ENCODE measurements around the gene TBX21. TPM values are rescaled to one million over a fixed set of nuclear protein-coding genes. Genes with fewer than 3 reads are reported as not detected.

Gene TBX21
- total and polyA plus RNA-seq, 11 donors = 0.07 to 3.2 (median 0.21) TPM; not detected in 2

DNA sequence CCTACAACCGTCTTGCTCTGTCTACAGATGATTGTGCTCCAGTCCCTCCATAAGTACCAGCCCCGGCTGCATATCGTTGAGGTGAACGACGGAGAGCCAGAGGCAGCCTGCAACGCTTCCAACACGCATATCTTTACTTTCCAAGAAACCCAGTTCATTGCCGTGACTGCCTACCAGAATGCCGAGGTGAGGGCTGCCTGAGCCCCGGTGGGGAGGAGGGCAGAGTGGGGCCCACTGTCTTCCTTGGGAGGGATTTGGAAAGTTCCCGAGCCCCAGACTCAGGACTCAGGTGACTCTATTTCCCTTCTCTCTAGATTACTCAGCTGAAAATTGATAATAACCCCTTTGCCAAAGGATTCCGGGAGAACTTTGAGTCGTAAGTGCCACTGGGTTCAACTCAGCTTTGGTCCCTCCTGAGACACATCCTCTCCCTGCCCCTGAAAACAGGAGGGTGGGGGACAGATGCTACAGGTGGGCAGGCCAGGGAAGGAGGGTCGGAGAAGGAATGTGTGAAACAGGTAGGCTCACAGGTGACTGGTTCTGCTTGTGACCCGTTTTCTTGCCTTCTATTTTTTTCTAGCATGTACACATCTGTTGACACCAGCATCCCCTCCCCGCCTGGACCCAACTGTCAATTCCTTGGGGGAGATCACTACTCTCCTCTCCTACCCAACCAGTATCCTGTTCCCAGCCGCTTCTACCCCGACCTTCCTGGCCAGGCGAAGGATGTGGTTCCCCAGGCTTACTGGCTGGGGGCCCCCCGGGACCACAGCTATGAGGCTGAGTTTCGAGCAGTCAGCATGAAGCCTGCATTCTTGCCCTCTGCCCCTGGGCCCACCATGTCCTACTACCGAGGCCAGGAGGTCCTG is 11.4 kb downstream of the TBX21 start:
- no peak overlapping the region for H3K4me3 ChIP-seq
- H3K4me1 ChIP-seq = peaks cover 0 to 9% (median 0%) of the 10 kb centered on the region in 12 donors
- intact Hi-C loops (cut with DNase I) = no loop called here
- ATAC-seq (no peak), DNase-seq (no peak)
- no peaks in the 10 kb centered on the region for H3K9me3 ChIP-seq
- H3K27me3 ChIP-seq = peaks cover 4 to 65% (median 24%) of the 10 kb centered on the region in 9 donors
- 54 to 62% (median 55%) methylated on average over 21 to 22 of the region's 22 CpGs for WGBS, 4 donors
- TF ChIP-seq, protein P1, sequence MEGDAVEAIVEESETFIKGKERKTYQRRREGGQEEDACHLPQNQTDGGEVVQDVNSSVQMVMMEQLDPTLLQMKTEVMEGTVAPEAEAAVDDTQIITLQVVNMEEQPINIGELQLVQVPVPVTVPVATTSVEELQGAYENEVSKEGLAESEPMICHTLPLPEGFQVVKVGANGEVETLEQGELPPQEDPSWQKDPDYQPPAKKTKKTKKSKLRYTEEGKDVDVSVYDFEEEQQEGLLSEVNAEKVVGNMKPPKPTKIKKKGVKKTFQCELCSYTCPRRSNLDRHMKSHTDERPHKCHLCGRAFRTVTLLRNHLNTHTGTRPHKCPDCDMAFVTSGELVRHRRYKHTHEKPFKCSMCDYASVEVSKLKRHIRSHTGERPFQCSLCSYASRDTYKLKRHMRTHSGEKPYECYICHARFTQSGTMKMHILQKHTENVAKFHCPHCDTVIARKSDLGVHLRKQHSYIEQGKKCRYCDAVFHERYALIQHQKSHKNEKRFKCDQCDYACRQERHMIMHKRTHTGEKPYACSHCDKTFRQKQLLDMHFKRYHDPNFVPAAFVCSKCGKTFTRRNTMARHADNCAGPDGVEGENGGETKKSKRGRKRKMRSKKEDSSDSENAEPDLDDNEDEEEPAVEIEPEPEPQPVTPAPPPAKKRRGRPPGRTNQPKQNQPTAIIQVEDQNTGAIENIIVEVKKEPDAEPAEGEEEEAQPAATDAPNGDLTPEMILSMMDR (IDR thresholded peaks at IDR 0.05) = no peak
- no peak for TF ChIP-seq POLR2A (IDR thresholded peaks at IDR 0.05)
- no peaks in the 10 kb centered on the region for H3K36me3 ChIP-seq
- H3K27ac ChIP-seq = no peak overlapping the region

DNA sequence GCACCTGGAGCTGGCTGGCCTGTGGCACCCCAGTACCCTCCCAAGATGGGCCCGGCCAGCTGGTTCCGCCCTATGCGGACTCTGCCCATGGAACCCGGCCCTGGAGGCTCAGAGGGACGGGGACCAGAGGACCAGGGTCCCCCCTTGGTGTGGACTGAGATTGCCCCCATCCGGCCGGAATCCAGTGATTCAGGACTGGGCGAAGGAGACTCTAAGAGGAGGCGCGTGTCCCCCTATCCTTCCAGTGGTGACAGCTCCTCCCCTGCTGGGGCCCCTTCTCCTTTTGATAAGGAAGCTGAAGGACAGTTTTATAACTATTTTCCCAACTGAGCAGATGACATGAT is 12.0 kb downstream of the TBX21 start:
- WGBS, 4 donors = 39 to 63% (median 58%) methylated on average over 5 to 10 of the region's 10 CpGs
- TF ChIP-seq POLR2A (IDR thresholded peaks at IDR 0.05) = no peak
- TF ChIP-seq, protein P1 (IDR thresholded peaks at IDR 0.05) = peak in 2 of 12 donors; percentile 13
- Histone ChIP-seq H3K4me1 (peaks cover 0 to 9% (median 0%) of the 10 kb centered on the region in 12 donors), H3K27me3 (peaks cover 4 to 71% (median 26%) of the 10 kb centered on the region in 9 donors), H3K36me3 (no peaks in the 10 kb centered on the region), H3K27ac (no peak overlapping the region), H3K4me3 (no peak overlapping the region), H3K9me3 (no peaks in the 10 kb centered on the region)
- intact Hi-C loops (cut with DNase I) = no loop called here
- ATAC-seq (peak in 2 of 4 donors; percentile 42), DNase-seq (no peak)

DNA sequence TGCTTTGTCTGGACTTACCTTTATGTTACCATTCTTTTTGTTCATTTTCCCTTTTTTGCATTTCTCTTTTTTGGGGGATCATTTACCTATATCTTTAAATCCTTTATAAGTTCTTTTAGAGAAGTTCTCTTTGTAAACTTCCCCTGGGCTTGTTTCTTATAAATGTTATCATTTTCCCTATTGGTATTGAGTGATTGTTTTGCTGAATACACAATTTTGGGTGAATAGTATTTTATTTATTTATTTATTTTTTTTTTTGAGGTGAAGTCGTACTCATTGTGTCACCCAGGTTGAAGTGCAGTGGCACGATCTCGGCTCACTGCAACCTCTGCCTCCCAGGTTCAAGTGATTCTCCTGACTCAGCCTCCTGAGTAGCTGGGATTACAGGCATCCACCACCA is 18.4 kb downstream of the TBX21 start:
- Histone ChIP-seq H3K27me3 (peaks cover 0 to 57% (median 6%) of the 10 kb centered on the region in 9 donors), H3K9me3 (peaks cover 0 to 8% (median 0%) of the 10 kb centered on the region in 12 donors), H3K36me3 (no peaks in the 10 kb centered on the region), H3K4me3 (no peak overlapping the region), H3K4me1 (no peaks in the 10 kb centered on the region), H3K27ac (no peak overlapping the region)
- no peak for DNase-seq
- intact Hi-C loops (cut with DNase I) = no loop called here
- no peak for TF ChIP-seq POLR2A (IDR thresholded peaks at IDR 0.05)
- TF ChIP-seq, protein P1 (IDR thresholded peaks at IDR 0.05) = no peak
- WGBS, 4 donors = 72 to 93% (median 81%) methylated on average over 3 of the region's 3 CpGs
- no peak for ATAC-seq

DNA sequence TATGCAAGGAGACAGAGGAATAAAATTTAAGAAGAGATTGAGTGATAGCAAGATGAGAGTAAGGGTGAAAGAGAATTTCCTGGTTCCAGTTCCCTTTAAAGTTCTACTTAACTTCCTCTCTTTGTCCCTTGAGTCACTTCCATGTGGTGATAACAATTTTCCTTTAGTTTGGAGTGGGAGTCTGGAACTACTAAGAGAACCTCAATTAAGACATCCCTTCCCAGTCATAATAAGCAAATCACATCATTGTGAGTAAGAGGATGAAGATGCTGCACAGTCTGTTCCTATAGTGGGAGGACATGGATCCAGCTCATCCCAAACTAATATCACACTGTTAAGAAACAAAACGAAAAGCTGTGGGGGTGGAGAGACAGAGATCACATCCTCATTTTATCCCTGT is 24.4 kb downstream of the TBX21 start:
- Histone ChIP-seq H3K36me3 (no peaks in the 10 kb centered on the region), H3K9me3 (peaks cover 0 to 34% (median 14%) of the 10 kb centered on the region in 12 donors), H3K27me3 (peaks cover 0 to 36% (median 6%) of the 10 kb centered on the region in 9 donors), H3K4me3 (no peak overlapping the region), H3K4me1 (no peaks in the 10 kb centered on the region), H3K27ac (no peak overlapping the region)
- ATAC-seq (no peak), DNase-seq (no peak)
- TF ChIP-seq POLR2A (IDR thresholded peaks at IDR 0.05) = no peak
- TF ChIP-seq, protein P1 (IDR thresholded peaks at IDR 0.05) = no peak
- intact Hi-C loops (cut with DNase I) = no loop called here
- WGBS, 4 donors = 35 to 54% (median 39%) methylated on average over 1 of the region's 1 CpG

Data from heart left ventricle (tissue), 16 donors.